GM19351 (cell line): ENCODE measurements around the gene TBL2.
"Not testable (repeated sequence)": the region's sequence is repeated elsewhere in the genome, so short reads cannot be mapped to it uniquely, and the experiment has no call there.

Source experiments
- ATAC-seq: cut with Tn5 transposase; IDR thresholded peaks from one replicate; pipeline ENCODE4 v1.9.1; 2021; ENCODE audit warnings: mild to moderate bottlenecking, moderate library complexity; ENCODE audit not compliant: unreplicated experiment

TBL2 gene

GRCh38 chr7:73537051-73537450 lies 41.3 kb downstream of the TBL2 start:
- no peak for ATAC-seq

- no peak for ATAC-seq
Observed at GRCh38 chr7:73536479-73536878, 41.9 kb downstream of the TBL2 start.

GRCh38 chr7:73535918-73536317 lies 42.5 kb downstream of the TBL2 start:
- ATAC-seq = not testable (repeated sequence)

DNA sequence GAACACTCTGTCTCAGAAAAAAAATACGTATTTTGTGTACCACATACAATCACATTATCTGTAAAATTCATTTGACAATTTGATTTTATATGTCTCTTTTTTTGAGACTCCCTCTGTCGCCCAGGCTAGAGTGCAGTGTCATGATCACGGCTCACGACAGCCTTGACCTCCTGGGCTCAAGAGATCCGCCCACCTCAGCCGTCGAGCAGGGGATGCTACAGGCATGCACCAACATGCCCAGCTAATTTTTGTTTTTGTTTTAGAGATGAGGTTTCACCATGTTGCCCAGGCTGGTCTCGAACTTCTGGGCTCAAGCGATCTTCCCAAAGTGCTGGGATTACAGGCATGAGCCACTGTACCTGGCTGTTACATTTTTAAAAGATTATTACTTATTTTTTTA lies 44.6 kb downstream of the TBL2 start:
- ATAC-seq = no peak

DNA sequence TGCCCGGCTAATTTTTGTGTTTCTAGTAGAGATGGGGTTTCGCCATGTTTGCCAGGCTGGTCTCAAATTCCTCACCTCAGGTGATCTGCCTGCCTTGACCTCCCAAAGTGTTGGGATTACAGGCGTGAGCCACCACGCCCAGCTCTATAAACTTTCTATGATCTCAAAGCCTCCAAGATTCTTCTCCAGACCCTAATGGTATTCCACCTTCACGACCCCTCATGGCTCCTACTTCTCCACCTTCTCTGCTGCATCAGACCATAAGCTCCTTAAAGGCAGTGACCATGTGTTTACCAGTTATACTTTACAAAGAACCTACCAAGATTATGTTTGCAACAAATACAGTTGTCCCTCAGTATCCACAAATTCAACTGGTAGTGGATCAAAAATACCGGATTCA lies 46.2 kb downstream of the TBL2 start:
- ATAC-seq = no peak

GRCh38 chr7:73530800-73531199 lies 47.6 kb downstream of the TBL2 start:
- no peak for ATAC-seq

- ATAC-seq = no peak
Observed at GRCh38 chr7:73526896-73527821, 51.2 kb downstream of the TBL2 start.

- ATAC-seq = not testable (repeated sequence)
Observed at GRCh38 chr7:73526158-73526494, 52.3 kb downstream of the TBL2 start.

DNA sequence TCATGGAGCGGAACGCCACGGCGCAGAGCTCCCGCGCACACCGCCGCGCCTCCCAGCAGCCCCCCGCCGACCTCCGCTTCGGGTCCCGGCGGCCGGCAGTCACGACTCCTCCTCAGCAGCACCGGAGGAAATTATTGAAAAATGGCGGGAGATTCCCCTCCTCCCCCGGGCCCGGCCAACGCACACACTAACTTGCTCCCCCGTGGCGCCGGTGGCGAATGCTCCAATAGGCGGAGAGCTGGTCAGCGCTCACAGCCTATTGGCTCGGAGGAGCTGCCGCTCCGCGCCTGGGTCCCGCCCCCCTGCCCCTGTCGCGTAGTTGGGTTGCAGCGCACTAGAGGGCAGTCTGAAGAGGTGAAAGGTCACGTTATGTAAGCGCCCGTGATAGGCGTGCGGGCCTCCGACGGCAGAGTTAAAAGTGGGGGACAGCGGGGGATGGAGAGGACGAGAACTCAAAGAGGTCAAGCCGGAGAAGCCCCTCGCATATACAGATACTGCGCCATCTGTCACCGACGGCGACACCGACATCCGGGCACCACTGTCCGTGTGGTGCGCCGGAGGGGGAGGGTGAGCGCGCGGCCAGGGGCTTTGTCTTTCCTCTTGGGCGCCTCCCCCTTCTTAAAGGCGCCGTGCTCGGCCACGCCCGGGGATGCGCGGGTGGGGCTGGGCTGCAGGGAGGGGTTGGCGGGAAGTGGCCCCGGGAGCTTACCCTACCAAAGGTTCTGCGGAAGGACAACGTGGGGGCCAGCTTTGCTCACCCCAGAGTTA lies 56.1 kb downstream of the TBL2 start, which contains the start of gene BAZ1B:
Gene BAZ1B, minus strand, starts transcription at position 189 of the 768 bp plus-strand sequence. CDS start 360 bp downstream, outside the sequence.
- ATAC-seq = peak; percentile 81

GRCh38 chr7:73521636-73522104 lies 56.7 kb downstream of the TBL2 start:
- ATAC-seq = peak; percentile 37

- no peak for ATAC-seq
Observed at GRCh38 chr7:73520673-73521635, 57.4 kb downstream of the TBL2 start.

DNA sequence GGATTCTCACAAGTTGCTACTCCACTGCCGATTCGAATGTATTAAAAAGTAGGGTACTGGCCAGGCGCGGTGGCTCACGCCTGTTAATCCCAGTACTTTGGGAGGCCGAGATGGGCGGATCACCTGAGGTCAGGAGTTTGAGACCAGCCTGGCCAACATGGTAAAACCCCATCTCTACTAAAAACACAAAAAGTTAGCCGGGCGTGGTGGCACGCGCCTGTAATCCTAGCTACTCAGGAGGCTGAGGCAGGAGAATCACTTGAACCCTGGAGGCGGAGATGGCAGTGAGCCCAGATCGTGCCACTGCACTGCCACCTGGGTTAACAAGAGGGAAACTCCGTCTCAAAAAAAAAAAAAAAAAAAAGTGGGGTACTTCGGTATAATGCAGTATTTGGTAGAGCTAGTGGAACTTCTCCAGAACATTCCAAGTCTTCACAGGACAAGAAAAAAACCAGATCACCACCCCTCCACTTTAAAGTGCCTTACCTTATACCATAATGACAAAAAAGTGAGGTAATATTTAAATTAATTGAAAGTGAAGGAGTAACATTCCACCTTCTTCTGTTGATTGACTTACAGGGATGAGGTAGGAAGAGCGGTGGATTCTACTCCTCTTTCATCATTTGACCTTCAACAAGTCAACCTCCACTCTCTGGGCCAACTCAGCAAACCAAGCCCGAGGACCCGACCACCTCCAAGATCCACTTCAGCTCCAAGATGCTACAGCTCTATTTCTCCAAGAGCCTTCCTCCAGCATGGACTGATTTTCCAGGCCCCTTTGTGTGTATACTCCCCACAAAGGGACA lies 58.3 kb downstream of the TBL2 start:
- no peak for ATAC-seq

DNA sequence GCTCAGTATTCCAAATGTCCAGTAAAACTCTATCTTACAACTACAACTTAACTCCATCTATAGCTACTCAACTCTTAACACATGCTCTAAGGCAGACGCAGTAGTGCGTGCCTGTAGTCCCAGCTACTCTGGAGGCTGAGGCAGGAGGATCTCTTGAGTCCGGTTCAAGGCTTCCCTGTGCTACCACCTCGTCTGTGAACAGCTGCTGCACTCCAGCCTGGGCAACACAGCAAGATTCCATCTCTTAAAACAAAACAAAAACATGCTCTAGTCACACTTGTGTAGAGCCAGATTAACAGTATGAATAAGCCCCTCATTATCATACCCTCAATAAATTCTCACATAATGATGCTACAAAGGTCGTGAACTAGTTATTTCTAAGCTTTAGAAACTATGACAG lies 59.9 kb downstream of the TBL2 start:
- ATAC-seq = no peak
